WTC11 (cell line): ENCODE data around the gene TNMD.

Experiments
- CREB1 ChIP-seq: sonication (generic); formaldehyde crosslinking; IDR thresholded peaks from 2 replicates; pipeline ENCODE4 v1.8.0; 2023; ENCODE audit warnings: mild to moderate bottlenecking, missing genetic modification reagents
- E2F4 ChIP-seq: sonication (generic); formaldehyde crosslinking; IDR thresholded peaks from 2 replicates; pipeline ENCODE4 v1.8.1; 2022; ENCODE audit warnings: low read depth, mild to moderate bottlenecking, moderate library complexity, missing genetic modification reagents, borderline replicate concordance
- ETV6 ChIP-seq: sonication (generic); formaldehyde crosslinking; IDR thresholded peaks from 2 replicates; pipeline ENCODE4 v1.8.1; 2022; ENCODE audit warnings: mild to moderate bottlenecking, missing genetic modification reagents
- NFE2L1 ChIP-seq: sonication (generic); formaldehyde crosslinking; IDR thresholded peaks from 2 replicates; pipeline ENCODE4 v1.8.1; 2023; ENCODE audit warnings: missing genetic modification reagents
- NFYB ChIP-seq: sonication (generic); formaldehyde crosslinking; conservative IDR thresholded peaks from 2 replicates; pipeline ENCODE4 v1.8.0; 2022; ENCODE audit warnings: low read depth, missing genetic modification reagents
- SP1 ChIP-seq: sonication (generic); formaldehyde crosslinking; conservative IDR thresholded peaks from 2 replicates; pipeline ENCODE4 v1.8.1; 2022; ENCODE audit warnings: missing genetic modification reagents
- TEAD4 ChIP-seq: sonication (generic); formaldehyde crosslinking; IDR thresholded peaks from 2 replicates; pipeline ENCODE4 v1.8.0; 2022; ENCODE audit warnings: mild to moderate bottlenecking, missing genetic modification reagents
- TP53 ChIP-seq: sonication (generic); formaldehyde crosslinking; IDR thresholded peaks from 2 replicates; pipeline ENCODE4 v1.8.1; 2023; ENCODE audit warnings: mild to moderate bottlenecking, missing genetic modification reagents
- TF ChIP-seq, protein P1 (sequence below): sonication (generic); formaldehyde crosslinking; IDR thresholded peaks from 2 replicates; pipeline ENCODE4 v1.8.0; 2022; ENCODE audit warnings: missing genetic modification reagents
- TF ChIP-seq, protein P2 (sequence below): fragments of 250-450 bp; sonication (Bioruptor Pico); IDR thresholded peaks from 2 replicates; pipeline ENCODE4 v1.9.0; 2021; ENCODE audit warnings: mild to moderate bottlenecking, borderline replicate concordance
- TF ChIP-seq, protein P3 (sequence below): sonication (generic); formaldehyde crosslinking; IDR thresholded peaks from 2 replicates; pipeline ENCODE4 v1.8.1; 2023; ENCODE audit warnings: mild to moderate bottlenecking, missing genetic modification reagents, borderline replicate concordance
- TF ChIP-seq, protein P4 (sequence below): sonication (generic); formaldehyde crosslinking; IDR thresholded peaks from 2 replicates; pipeline ENCODE4 v1.8.0; 2022; ENCODE audit warnings: mild to moderate bottlenecking, missing genetic modification reagents

GRCh38 chrX:100645106-100645505, 60.4 kb downstream of the TNMD start:
- TF ChIP-seq TEAD4 (no peak), NFE2L1 (CRISPR knock-in tag) (no peak), E2F4 (no peak), TP53 (CRISPR knock-in tag) (no peak), ETV6 (CRISPR knock-in tag) (no peak), NFYB (CRISPR knock-in tag) (no peak), SP1 (no peak), CREB1 (no peak)
- TF ChIP-seq, protein P1, sequence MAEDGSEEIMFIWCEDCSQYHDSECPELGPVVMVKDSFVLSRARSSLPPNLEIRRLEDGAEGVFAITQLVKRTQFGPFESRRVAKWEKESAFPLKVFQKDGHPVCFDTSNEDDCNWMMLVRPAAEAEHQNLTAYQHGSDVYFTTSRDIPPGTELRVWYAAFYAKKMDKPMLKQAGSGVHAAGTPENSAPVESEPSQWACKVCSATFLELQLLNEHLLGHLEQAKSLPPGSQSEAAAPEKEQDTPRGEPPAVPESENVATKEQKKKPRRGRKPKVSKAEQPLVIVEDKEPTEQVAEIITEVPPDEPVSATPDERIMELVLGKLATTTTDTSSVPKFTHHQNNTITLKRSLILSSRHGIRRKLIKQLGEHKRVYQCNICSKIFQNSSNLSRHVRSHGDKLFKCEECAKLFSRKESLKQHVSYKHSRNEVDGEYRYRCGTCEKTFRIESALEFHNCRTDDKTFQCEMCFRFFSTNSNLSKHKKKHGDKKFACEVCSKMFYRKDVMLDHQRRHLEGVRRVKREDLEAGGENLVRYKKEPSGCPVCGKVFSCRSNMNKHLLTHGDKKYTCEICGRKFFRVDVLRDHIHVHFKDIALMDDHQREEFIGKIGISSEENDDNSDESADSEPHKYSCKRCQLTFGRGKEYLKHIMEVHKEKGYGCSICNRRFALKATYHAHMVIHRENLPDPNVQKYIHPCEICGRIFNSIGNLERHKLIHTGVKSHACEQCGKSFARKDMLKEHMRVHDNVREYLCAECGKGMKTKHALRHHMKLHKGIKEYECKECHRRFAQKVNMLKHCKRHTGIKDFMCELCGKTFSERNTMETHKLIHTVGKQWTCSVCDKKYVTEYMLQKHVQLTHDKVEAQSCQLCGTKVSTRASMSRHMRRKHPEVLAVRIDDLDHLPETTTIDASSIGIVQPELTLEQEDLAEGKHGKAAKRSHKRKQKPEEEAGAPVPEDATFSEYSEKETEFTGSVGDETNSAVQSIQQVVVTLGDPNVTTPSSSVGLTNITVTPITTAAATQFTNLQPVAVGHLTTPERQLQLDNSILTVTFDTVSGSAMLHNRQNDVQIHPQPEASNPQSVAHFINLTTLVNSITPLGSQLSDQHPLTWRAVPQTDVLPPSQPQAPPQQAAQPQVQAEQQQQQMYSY (CRISPR knock-in tag), result no peak
- TF ChIP-seq, protein P2, sequence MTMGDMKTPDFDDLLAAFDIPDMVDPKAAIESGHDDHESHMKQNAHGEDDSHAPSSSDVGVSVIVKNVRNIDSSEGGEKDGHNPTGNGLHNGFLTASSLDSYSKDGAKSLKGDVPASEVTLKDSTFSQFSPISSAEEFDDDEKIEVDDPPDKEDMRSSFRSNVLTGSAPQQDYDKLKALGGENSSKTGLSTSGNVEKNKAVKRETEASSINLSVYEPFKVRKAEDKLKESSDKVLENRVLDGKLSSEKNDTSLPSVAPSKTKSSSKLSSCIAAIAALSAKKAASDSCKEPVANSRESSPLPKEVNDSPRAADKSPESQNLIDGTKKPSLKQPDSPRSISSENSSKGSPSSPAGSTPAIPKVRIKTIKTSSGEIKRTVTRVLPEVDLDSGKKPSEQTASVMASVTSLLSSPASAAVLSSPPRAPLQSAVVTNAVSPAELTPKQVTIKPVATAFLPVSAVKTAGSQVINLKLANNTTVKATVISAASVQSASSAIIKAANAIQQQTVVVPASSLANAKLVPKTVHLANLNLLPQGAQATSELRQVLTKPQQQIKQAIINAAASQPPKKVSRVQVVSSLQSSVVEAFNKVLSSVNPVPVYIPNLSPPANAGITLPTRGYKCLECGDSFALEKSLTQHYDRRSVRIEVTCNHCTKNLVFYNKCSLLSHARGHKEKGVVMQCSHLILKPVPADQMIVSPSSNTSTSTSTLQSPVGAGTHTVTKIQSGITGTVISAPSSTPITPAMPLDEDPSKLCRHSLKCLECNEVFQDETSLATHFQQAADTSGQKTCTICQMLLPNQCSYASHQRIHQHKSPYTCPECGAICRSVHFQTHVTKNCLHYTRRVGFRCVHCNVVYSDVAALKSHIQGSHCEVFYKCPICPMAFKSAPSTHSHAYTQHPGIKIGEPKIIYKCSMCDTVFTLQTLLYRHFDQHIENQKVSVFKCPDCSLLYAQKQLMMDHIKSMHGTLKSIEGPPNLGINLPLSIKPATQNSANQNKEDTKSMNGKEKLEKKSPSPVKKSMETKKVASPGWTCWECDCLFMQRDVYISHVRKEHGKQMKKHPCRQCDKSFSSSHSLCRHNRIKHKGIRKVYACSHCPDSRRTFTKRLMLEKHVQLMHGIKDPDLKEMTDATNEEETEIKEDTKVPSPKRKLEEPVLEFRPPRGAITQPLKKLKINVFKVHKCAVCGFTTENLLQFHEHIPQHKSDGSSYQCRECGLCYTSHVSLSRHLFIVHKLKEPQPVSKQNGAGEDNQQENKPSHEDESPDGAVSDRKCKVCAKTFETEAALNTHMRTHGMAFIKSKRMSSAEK, result no peak
- TF ChIP-seq, protein P3, sequence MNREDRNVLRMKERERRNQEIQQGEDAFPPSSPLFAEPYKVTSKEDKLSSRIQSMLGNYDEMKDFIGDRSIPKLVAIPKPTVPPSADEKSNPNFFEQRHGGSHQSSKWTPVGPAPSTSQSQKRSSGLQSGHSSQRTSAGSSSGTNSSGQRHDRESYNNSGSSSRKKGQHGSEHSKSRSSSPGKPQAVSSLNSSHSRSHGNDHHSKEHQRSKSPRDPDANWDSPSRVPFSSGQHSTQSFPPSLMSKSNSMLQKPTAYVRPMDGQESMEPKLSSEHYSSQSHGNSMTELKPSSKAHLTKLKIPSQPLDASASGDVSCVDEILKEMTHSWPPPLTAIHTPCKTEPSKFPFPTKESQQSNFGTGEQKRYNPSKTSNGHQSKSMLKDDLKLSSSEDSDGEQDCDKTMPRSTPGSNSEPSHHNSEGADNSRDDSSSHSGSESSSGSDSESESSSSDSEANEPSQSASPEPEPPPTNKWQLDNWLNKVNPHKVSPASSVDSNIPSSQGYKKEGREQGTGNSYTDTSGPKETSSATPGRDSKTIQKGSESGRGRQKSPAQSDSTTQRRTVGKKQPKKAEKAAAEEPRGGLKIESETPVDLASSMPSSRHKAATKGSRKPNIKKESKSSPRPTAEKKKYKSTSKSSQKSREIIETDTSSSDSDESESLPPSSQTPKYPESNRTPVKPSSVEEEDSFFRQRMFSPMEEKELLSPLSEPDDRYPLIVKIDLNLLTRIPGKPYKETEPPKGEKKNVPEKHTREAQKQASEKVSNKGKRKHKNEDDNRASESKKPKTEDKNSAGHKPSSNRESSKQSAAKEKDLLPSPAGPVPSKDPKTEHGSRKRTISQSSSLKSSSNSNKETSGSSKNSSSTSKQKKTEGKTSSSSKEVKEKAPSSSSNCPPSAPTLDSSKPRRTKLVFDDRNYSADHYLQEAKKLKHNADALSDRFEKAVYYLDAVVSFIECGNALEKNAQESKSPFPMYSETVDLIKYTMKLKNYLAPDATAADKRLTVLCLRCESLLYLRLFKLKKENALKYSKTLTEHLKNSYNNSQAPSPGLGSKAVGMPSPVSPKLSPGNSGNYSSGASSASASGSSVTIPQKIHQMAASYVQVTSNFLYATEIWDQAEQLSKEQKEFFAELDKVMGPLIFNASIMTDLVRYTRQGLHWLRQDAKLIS (CRISPR knock-in tag), result no peak
- TF ChIP-seq, protein P4, sequence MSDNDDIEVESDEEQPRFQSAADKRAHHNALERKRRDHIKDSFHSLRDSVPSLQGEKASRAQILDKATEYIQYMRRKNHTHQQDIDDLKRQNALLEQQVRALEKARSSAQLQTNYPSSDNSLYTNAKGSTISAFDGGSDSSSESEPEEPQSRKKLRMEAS (CRISPR knock-in tag), result no peak
